Panc1 (cell line): ENCODE results near the gene INPP1. TPM values are rescaled to one million over a fixed set of nuclear protein-coding genes. Genes with fewer than 3 reads are reported as not detected.
"Not testable (repeated sequence)": the region's sequence is repeated elsewhere in the genome, so short reads cannot be mapped to it uniquely, and the experiment has no call there.

Experiments
- ATAC-seq: fragments of 200-7000 bp; cut with Tn5 transposase; 2 replicates; pipeline ENCODE4 v1.9.1; 2020; ENCODE audit warnings: mild to moderate bottlenecking, moderate library complexity
- BruUV-seq: library from RNA; stranded (reverse); fragments of 400-500 nt; replicated peaks from 2 replicates; lab custom pipeline; 2021; lab: Mats Ljungman, UMichigan
- CTCF ChIA-PET: fragments of 300-600 bp; sonication (Branson Sonifier 250); formaldehyde crosslinking; loops from one replicate; lab custom pipeline; 2022; ENCODE audit warnings: antibody characterized with exemption; lab: Charles Lee
- POLR2A ChIA-PET: fragments of 300-600 bp; sonication (Branson Sonifier 250); formaldehyde crosslinking; loops from one replicate; lab custom pipeline; 2022; ENCODE audit warnings: antibody characterized with exemption; lab: Charles Lee
- DNase-seq: peaks from one replicate; pipeline ENCODE4 v3.0.0-alpha.2; 2010; ENCODE audit warnings: low read depth, low spot score
- H3K27ac ChIP-seq: 2 replicates; pipeline ENCODE4 v1.5.1; 2011; ENCODE audit warnings: mild to moderate bottlenecking, low read length, inconsistent platforms
- H3K27me3 ChIP-seq: fragments of 200-500 bp; sonication (Bioruptor generic); 2 replicates; pipeline ENCODE4 v1.6.0; 2014; ENCODE audit warnings: low read length, inconsistent platforms; ENCODE audit not compliant: control insufficient read depth, insufficient read depth
- H3K36me3 ChIP-seq: fragments of 200-500 bp; sonication (Bioruptor generic); 2 replicates; pipeline ENCODE4 v1.5.1; 2014; ENCODE audit warnings: inconsistent platforms, mild to moderate bottlenecking, low read length, moderate library complexity; ENCODE audit not compliant: control insufficient read depth, insufficient read depth
- H3K4me1 ChIP-seq: 2 replicates; pipeline ENCODE4 v1.5.1; 2011; ENCODE audit warnings: inconsistent platforms, mild to moderate bottlenecking, low read length, moderate library complexity; ENCODE audit not compliant: control insufficient read depth, insufficient read depth
- H3K4me3 ChIP-seq, 2 experiments: 2 replicates each; pipeline ENCODE4 v1.5.1; 2011 to 2012; ENCODE audit warnings: low read depth in 2 of 2, low read length in 2 of 2, mild to moderate bottlenecking in 2 of 2, inconsistent platforms in 1 of 2, moderate library complexity in 1 of 2
- H3K9me3 ChIP-seq: fragments of 200-500 bp; sonication (Bioruptor generic); 2 replicates; pipeline ENCODE4 v1.5.1; 2014; ENCODE audit warnings: low read depth, mild to moderate bottlenecking, inconsistent platforms, low read length, moderate library complexity; ENCODE audit not compliant: control insufficient read depth, insufficient read depth
- CTCF ChIP-seq: fragments of 450-650 bp; IDR thresholded peaks from 2 replicates; pipeline ENCODE4 v1.5.1; 2017; ENCODE audit warnings: mild to moderate bottlenecking
- POLR2AphosphoS5 ChIP-seq: IDR thresholded peaks from 2 replicates; pipeline ENCODE4 v1.6.1; 2012; ENCODE audit warnings: mild to moderate bottlenecking, low read depth, low read length, moderate library complexity
- SIN3A ChIP-seq: IDR thresholded peaks from 2 replicates; pipeline ENCODE4 v1.6.1; 2012; ENCODE audit warnings: low read depth, mild to moderate bottlenecking, low read length, moderate library complexity, borderline replicate concordance; ENCODE audit not compliant: insufficient read depth
- TCF7L2 ChIP-seq: IDR thresholded peaks from 2 replicates; pipeline ENCODE4 v1.6.1; 2011; ENCODE audit warnings: mild to moderate bottlenecking, low read depth, low read length, inconsistent platforms
- in situ Hi-C: cut with HindIII; loops from 2 replicates; pipeline ENCODE4 v1.10.0; 2016; ENCODE audit warnings: low sequenced_read_pairs, low pct_unique_long_range_greater_than_20kb
- intact Hi-C: fragments of 100-400 bp; cut with micrococcal nuclease; formaldehyde crosslinking; loops from one replicate; pipeline ENCODE4 v1.10.0; 2022; ENCODE audit not compliant: unreplicated experiment
- total RNA-seq: library from RNA; stranded (reverse); gene quantifications from one replicate; pipeline ENCODE4 v1.2.1, GENCODE V29; 2021; ENCODE audit not compliant: unreplicated experiment
- TF ChIP-seq, protein P1 (sequence below), 2 experiments: IDR thresholded peaks; 2 replicates each; pipeline ENCODE4 v1.6.1; 2011 to 2012; ENCODE audit warnings: low read depth in 2 of 2, control low read depth in 1 of 2, low read length in 1 of 2, mild to moderate bottlenecking in 1 of 2, moderate library complexity in 1 of 2; ENCODE audit not compliant: insufficient read depth in 1 of 2

Gene INPP1
- total RNA-seq, 1 experiment from 2014 or later: 10.8 TPM

DNA sequence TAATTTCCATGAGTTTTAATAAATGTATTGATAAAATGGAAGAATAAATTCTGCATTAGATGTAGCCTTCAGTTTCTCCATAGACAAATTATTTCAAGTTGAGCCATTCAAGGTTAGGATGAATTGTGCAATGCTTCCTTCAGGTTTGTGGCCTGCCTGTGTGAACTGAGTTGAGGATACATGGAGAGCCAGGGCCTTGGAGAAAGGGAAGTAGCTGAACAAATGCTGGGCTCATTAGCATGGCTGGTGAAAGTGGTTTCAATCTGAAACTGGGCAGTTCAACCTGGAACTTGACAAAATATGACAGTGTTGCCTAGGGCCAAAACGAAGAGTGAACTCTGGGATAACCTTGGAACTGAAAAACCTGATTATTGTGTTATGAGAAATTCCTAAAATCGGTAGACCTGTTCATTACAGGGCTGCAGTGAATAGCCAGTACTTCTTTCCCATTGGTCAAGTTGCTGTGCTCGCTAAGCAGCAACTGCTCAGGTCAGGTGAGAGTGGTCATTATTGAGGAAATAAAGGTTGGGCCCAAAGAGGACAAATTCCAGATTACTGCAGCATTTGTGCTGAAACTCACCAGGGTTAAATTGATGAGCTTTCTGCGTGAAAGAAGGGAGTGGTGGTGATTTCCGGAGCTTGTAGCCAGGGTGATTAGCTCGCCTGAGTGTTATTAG, 12.7 kb downstream of the INPP1 start:
- BruUV-seq: no TSS peak
- DNase-seq: no peak
- intact Hi-C loops: no loop called here
- CTCF ChIA-PET: no interaction called here
- Histone ChIP-seq H3K4me1 (peaks cover 9% of the 10 kb centered on the region), H3K27me3 (no peaks in the 10 kb centered on the region), H3K27ac (no peak overlapping the region), H3K9me3 (no peaks in the 10 kb centered on the region), H3K36me3 (no peaks in the 10 kb centered on the region), H3K4me3 (no peak overlapping the region)
- TF ChIP-seq SIN3A: no peak
- TF ChIP-seq POLR2AphosphoS5: no peak
- no peak for TF ChIP-seq CTCF
- TF ChIP-seq TCF7L2: no peak
- TF ChIP-seq, protein P1, sequence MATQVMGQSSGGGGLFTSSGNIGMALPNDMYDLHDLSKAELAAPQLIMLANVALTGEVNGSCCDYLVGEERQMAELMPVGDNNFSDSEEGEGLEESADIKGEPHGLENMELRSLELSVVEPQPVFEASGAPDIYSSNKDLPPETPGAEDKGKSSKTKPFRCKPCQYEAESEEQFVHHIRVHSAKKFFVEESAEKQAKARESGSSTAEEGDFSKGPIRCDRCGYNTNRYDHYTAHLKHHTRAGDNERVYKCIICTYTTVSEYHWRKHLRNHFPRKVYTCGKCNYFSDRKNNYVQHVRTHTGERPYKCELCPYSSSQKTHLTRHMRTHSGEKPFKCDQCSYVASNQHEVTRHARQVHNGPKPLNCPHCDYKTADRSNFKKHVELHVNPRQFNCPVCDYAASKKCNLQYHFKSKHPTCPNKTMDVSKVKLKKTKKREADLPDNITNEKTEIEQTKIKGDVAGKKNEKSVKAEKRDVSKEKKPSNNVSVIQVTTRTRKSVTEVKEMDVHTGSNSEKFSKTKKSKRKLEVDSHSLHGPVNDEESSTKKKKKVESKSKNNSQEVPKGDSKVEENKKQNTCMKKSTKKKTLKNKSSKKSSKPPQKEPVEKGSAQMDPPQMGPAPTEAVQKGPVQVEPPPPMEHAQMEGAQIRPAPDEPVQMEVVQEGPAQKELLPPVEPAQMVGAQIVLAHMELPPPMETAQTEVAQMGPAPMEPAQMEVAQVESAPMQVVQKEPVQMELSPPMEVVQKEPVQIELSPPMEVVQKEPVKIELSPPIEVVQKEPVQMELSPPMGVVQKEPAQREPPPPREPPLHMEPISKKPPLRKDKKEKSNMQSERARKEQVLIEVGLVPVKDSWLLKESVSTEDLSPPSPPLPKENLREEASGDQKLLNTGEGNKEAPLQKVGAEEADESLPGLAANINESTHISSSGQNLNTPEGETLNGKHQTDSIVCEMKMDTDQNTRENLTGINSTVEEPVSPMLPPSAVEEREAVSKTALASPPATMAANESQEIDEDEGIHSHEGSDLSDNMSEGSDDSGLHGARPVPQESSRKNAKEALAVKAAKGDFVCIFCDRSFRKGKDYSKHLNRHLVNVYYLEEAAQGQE (IDR thresholded peaks at IDR 0.05; ENCODE audit: insufficient read depth in 1 of 2, low read depth in 2 of 2, low read length in 1 of 2): no peak
- POLR2A ChIA-PET: no interaction called here
- in situ Hi-C loops: no loop called here
- no peak for ATAC-seq

GRCh38 chr2:190357600-190357999, 14.2 kb downstream of the INPP1 start:
- intact Hi-C loops (no loop called here), in situ Hi-C loops (no loop called here)
- H3K4me3 ChIP-seq: no peak overlapping the region
- BruUV-seq: no TSS peak
- H3K27ac ChIP-seq: peak overlapping the region; percentile 59; the same call in 1 of the 2 replicates
- no peaks in the 10 kb centered on the region for H3K27me3 ChIP-seq
- H3K9me3 ChIP-seq: no peaks in the 10 kb centered on the region
- POLR2A ChIA-PET: no interaction called here
- CTCF ChIA-PET: no interaction called here
- DNase-seq: no peak
- TF ChIP-seq CTCF (no peak), POLR2AphosphoS5 (no peak), SIN3A (no peak), TCF7L2 (no peak)
- TF ChIP-seq, protein P1 (IDR thresholded peaks at IDR 0.05; ENCODE audit: insufficient read depth in 1 of 2, low read depth in 2 of 2, low read length in 1 of 2): no peak
- H3K36me3 ChIP-seq: no peaks in the 10 kb centered on the region
- peaks cover 9% of the 10 kb centered on the region for H3K4me1 ChIP-seq
- ATAC-seq: no peak

DNA sequence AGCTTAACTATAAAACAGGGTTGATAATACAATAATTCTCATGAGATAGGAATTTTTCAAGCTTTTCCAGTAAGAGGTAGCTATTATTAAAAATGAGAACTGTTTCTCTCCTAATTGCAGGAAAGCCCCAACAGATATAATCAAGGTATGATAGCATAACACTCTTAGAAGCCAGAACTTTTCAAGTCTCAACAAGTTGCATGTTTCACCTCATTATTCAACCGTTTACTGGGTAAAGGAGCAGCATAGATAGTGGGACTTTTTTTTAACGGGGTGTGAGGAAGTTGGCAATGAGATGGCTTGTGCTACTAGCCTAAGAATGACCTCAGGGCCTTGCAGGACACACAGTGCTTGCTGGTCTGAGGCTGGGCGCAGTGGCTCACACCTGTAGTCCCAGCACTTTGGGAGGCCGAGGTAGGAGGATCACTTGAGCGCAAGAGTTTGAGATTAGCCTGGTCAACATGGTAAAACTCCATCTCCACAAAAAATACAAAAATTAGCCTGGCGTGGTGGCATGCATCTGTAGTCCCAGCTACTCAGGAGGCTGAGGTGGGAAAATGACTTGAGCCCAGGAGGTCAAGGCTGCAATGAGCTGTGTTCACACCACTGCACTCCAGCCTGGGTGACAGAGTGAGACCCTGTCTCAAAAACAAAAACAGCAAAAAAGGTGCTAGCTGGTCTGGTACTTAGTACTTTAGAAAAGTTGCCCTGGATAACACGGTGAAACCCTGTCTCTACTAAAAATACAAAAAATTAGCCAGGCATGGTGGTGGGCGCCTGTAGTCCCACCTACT, 15.5 kb downstream of the INPP1 start:
- H3K27me3 ChIP-seq, H3K9me3 ChIP-seq, H3K4me1 ChIP-seq, DNase-seq, POLR2A ChIA-PET, CTCF ChIA-PET, H3K36me3 ChIP-seq, in situ Hi-C loops, intact Hi-C loops, H3K4me3 ChIP-seq, BruUV-seq: not testable (repeated sequence)
- peak overlapping the region; percentile 41 for H3K27ac ChIP-seq
- peak; percentile 44 for ATAC-seq
